HepG2 (cell line): Measurements from ENCODE around the gene DDX20. TPM values are rescaled to one million over a fixed set of nuclear protein-coding genes. Genes with fewer than 3 reads are reported as not detected.

Source experiments
- ATAC-seq: fragments of 200-7000 bp; cut with Tn5 transposase; 3 replicates; pipeline ENCODE4 v1.9.1; 2020; ENCODE audit warnings: mild to moderate bottlenecking, moderate library complexity
- BruUV-seq: library from RNA; stranded (reverse); fragments of 400-500 nt; replicated peaks from 2 replicates; lab custom pipeline; 2021; lab: Mats Ljungman, UMichigan
- CTCF ChIA-PET: fragments of 300-600 bp; formaldehyde crosslinking; extraction: SDS; loops from one replicate; lab custom pipeline; 2021; ENCODE audit warnings: low total read pairs, inconsistent platforms, low intra/inter-chr PET ratio; lab: Yijun Ruan, JAX
- POLR2A ChIA-PET: fragments of 350-600 bp; sonication (Branson Sonifier 250); formaldehyde crosslinking; loops from one replicate; lab custom pipeline; 2020; ENCODE audit warnings: antibody characterized with exemption, inconsistent platforms; lab: Yijun Ruan, JAX
- DNase-seq: peaks from one replicate; pipeline ENCODE4 v3.0.0-alpha.2; 2015; ENCODE audit warnings: low spot score
- FAIRE-seq: peaks from 3 replicates; lab custom pipeline; 2011; peaks lifted over from hg19 to GRCh38; lab: Jason Lieb, UNC
- H2AFZ ChIP-seq: one replicate; pipeline ENCODE4 v1.6.1; 2011; ENCODE audit warnings: low read length, inconsistent platforms
- H3K27ac ChIP-seq: fragments of 300-600 bp; 3 replicates; pipeline ENCODE4 v1.8.0; 2011; ENCODE audit warnings: mixed run types, mild to moderate bottlenecking, mixed read lengths, low read length, inconsistent platforms; ENCODE audit not compliant: insufficient read depth; ENCODE audit errors: extremely low read length
- H3K27me3 ChIP-seq, 2 experiments: fragments of 200-600 bp in 1 of 2; 2 replicates in 1 of 2; 3 replicates in 1 of 2; pipeline versions ENCODE4 v1.6.0 to v1.8.0; 2011; ENCODE audit warnings: low read length in 2 of 2, mild to moderate bottlenecking in 2 of 2, moderate library complexity in 2 of 2, inconsistent platforms in 1 of 2; ENCODE audit not compliant: insufficient read depth in 2 of 2, control insufficient read depth in 1 of 2
- H3K36me3 ChIP-seq, 2 experiments: fragments of 200-600 bp in 1 of 2; replicated peaks in 1 of 2; 2 replicates in 1 of 2; 3 replicates in 1 of 2; pipeline versions ENCODE4 v1.5.1 to v1.8.0; 2011; ENCODE audit warnings: low read length in 2 of 2, inconsistent platforms in 1 of 2; ENCODE audit not compliant: insufficient read depth in 2 of 2, control insufficient read depth in 1 of 2
- H3K4me1 ChIP-seq: 2 replicates; pipeline ENCODE4 v1.5.1; 2012; ENCODE audit warnings: low read length, inconsistent platforms; ENCODE audit not compliant: insufficient read depth
- H3K4me2 ChIP-seq: 2 replicates; pipeline ENCODE4 v1.6.0; 2011; ENCODE audit warnings: low read depth, low read length, inconsistent platforms
- H3K4me3 ChIP-seq, 3 experiments: fragments of 200-600 bp in 1 of 3; sonication (generic), shearing (Covaris generic) in 1 of 3; replicated peaks in 1 of 3; 2 replicates each; pipeline ENCODE4 v1.5.1; 2011 to 2016; ENCODE audit warnings: low read length in 3 of 3, inconsistent platforms in 2 of 3, low read depth in 2 of 3, mild to moderate bottlenecking in 2 of 3, control low read depth in 1 of 3, mixed read lengths in 1 of 3; ENCODE audit not compliant: insufficient read depth in 1 of 3
- H3K79me2 ChIP-seq: one replicate; pipeline ENCODE4 v1.6.1; 2011; ENCODE audit warnings: low read length, inconsistent platforms; ENCODE audit not compliant: insufficient read depth
- H3K9ac ChIP-seq: 2 replicates; pipeline ENCODE4 v1.6.0; 2011; ENCODE audit warnings: mild to moderate bottlenecking, low read depth, low read length, inconsistent platforms; ENCODE audit not compliant: insufficient read depth
- H3K9me3 ChIP-seq: 2 replicates; pipeline ENCODE4 v1.5.1; 2012; ENCODE audit warnings: mild to moderate bottlenecking, low read length
- H4K20me1 ChIP-seq: 2 replicates; pipeline ENCODE4 v1.6.0; 2011; ENCODE audit warnings: inconsistent platforms, mild to moderate bottlenecking, low read length, moderate library complexity; ENCODE audit not compliant: insufficient read depth
- CBX2 ChIP-seq, 2 experiments: fragments of 200-600 bp in 1 of 2; sonication (generic); formaldehyde crosslinking in 1 of 2; IDR thresholded peaks; 2 replicates each; pipeline versions ENCODE4 v1.7.0 to v1.8.1; 2018 to 2022; ENCODE audit warnings: low read depth in 2 of 2, low read length in 1 of 2, mild to moderate bottlenecking in 1 of 2, missing genetic modification reagents in 1 of 2
- HNRNPLL ChIP-seq: fragments of 200-400 bp; formaldehyde crosslinking; IDR thresholded peaks from 2 replicates; pipeline ENCODE4 v1.6.1; 2017; ENCODE audit warnings: mild to moderate bottlenecking, low read depth, low read length; ENCODE audit not compliant: poor library complexity, severe bottlenecking
- PREB ChIP-seq: sonication (generic); formaldehyde crosslinking; IDR thresholded peaks from 2 replicates; pipeline ENCODE4 v1.4.0; 2020; ENCODE audit warnings: missing genetic modification reagents
- ZNF550 ChIP-seq: sonication (generic); formaldehyde crosslinking; IDR thresholded peaks from 2 replicates; pipeline ENCODE4 v1.4.0; 2020; ENCODE audit warnings: mild to moderate bottlenecking, missing genetic modification reagents, borderline replicate concordance
- ZNF619 ChIP-seq: sonication (generic); formaldehyde crosslinking; IDR thresholded peaks from 2 replicates; pipeline ENCODE4 v1.4.0; 2020; ENCODE audit warnings: mild to moderate bottlenecking, missing genetic modification reagents
- ZZZ3 ChIP-seq: sonication (generic); formaldehyde crosslinking; IDR thresholded peaks from 2 replicates; pipeline ENCODE4 v1.4.0; 2020; ENCODE audit warnings: missing genetic modification reagents, mild to moderate bottlenecking, borderline replicate concordance
- WGBS: methylation state at CpG from one replicate; pipeline ENCODE4 v1.1.6; 2017; ENCODE audit warnings: low lambda C conversion rate; 5-methylcytosine and 5-hydroxymethylcytosine counted together
- in situ Hi-C: cut with HindIII; loops from 2 replicates; pipeline ENCODE4 v1.10.0; 2017; ENCODE audit warnings: low pct_unique_long_range_greater_than_20kb; ENCODE audit not compliant: extremely low pct_ligation_motif_present
- intact Hi-C: fragments of 100-400 bp; cut with micrococcal nuclease; formaldehyde crosslinking; loops from one replicate; pipeline ENCODE4 v1.10.0; 2022; ENCODE audit not compliant: unreplicated experiment
- polyA plus RNA-seq, 8 experiments: library from polyadenylated mRNA; depleted of rRNA in 3 of 8; stranded (reverse) in 7 of 8; unstranded in 1 of 8; fragments of >200 nt; fragmentation: Illumina TruSeq in 4 of 8; extraction: Trizol in 4 of 8; gene quantifications; 2 replicates each; pipeline versions ENCODE4 v1.2.1 to v1.2.3, GENCODE V29; 2011 to 2016; ENCODE audit warnings: low read depth in 4 of 8, missing spikeins in 1 of 8, mixed read lengths in 1 of 8; ENCODE audit not compliant: insufficient read depth in 1 of 8
- total RNA-seq, 5 experiments: library from RNA; depleted of rRNA; stranded (reverse); fragments of >200 nt; fragmentation: Illumina TruSeq; extraction: Trizol; gene quantifications; 2 replicates each; pipeline ENCODE4 v1.2.3, GENCODE V29; 2016; ENCODE audit warnings: low read depth in 1 of 5
- TF ChIP-seq, protein P1 (sequence below): IDR thresholded peaks from 2 replicates; pipeline ENCODE4 v1.6.1; 2016; ENCODE audit warnings: low read depth, control low read depth
- TF ChIP-seq, protein P2 (sequence below): IDR thresholded peaks from 2 replicates; pipeline ENCODE4 v1.6.1; 2012; ENCODE audit warnings: low read depth, low read length, improper control_type of control experiment

Gene DDX20
- total and polyA plus RNA-seq, 2 of the 13 experiments (the other 11 are each of a cell fraction or from before 2014, with no cell fraction given), result 4.0 to 14.3 TPM

- peaks cover 4 to 35% of the 10 kb centered on the region in 2 experiments for H3K27me3 ChIP-seq
- BruUV-seq, result no TSS peak
- no peak for FAIRE-seq
- H3K27ac ChIP-seq, result no peak overlapping the region
- no peaks in the 10 kb centered on the region for H3K79me2 ChIP-seq
- ChIA-PET CTCF (no interaction called here), POLR2A (no interaction called here)
- H3K4me3 ChIP-seq, result no peak overlapping the region
- no peak overlapping the region for H3K4me2 ChIP-seq
- H3K4me1 ChIP-seq, result no peaks in the 10 kb centered on the region
- DNase-seq, result no peak
- TF ChIP-seq CBX2 (IDR thresholded peaks at IDR 0.05; ENCODE audit: low read depth, low read length) (no peak), CBX2 (CRISPR knock-in tag; IDR thresholded peaks at IDR 0.05; ENCODE audit: low read depth) (no peak), ZNF550 (no peak), ZZZ3 (CRISPR knock-in tag) (no peak), HNRNPLL (no peak)
- in situ Hi-C loops, result no loop called here
- H3K9me3 ChIP-seq, result no peaks in the 10 kb centered on the region
- no peak overlapping the region for H2AFZ ChIP-seq
- no peaks in the 10 kb centered on the region for H4K20me1 ChIP-seq
- intact Hi-C loops, result no loop called here
- no peak for ATAC-seq
- no peaks in the 10 kb centered on the region for H3K36me3 ChIP-seq
- WGBS, result 4% methylated on average over 5 of the region's 5 CpGs
- H3K9ac ChIP-seq, result no peak overlapping the region
Measured at GRCh38 chr1:111803951-111804350, 48.2 kb downstream of the DDX20 start.

- intact Hi-C loops, result no loop called here
- Histone ChIP-seq H3K27ac (no peak overlapping the region), H3K4me3 (no peak overlapping the region), H2AFZ (no peak overlapping the region), H4K20me1 (no peaks in the 10 kb centered on the region), H3K27me3 (peaks cover 4 to 35% of the 10 kb centered on the region in 2 experiments), H3K9ac (no peak overlapping the region), H3K4me2 (no peak overlapping the region), H3K36me3 (no peaks in the 10 kb centered on the region), H3K4me1 (no peaks in the 10 kb centered on the region), H3K9me3 (no peaks in the 10 kb centered on the region), H3K79me2 (no peaks in the 10 kb centered on the region)
- in situ Hi-C loops, result no loop called here
- no peak for DNase-seq
- POLR2A ChIA-PET, result no interaction called here
- TF ChIP-seq, protein P1, sequence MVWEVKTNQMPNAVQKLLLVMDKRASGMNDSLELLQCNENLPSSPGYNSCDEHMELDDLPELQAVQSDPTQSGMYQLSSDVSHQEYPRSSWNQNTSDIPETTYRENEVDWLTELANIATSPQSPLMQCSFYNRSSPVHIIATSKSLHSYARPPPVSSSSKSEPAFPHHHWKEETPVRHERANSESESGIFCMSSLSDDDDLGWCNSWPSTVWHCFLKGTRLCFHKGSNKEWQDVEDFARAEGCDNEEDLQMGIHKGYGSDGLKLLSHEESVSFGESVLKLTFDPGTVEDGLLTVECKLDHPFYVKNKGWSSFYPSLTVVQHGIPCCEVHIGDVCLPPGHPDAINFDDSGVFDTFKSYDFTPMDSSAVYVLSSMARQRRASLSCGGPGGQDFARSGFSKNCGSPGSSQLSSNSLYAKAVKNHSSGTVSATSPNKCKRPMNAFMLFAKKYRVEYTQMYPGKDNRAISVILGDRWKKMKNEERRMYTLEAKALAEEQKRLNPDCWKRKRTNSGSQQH (CRISPR knock-in tag), result no peak
- TF ChIP-seq PREB (CRISPR knock-in tag) (no peak), ZNF619 (CRISPR knock-in tag) (no peak)
- TF ChIP-seq, protein P2, sequence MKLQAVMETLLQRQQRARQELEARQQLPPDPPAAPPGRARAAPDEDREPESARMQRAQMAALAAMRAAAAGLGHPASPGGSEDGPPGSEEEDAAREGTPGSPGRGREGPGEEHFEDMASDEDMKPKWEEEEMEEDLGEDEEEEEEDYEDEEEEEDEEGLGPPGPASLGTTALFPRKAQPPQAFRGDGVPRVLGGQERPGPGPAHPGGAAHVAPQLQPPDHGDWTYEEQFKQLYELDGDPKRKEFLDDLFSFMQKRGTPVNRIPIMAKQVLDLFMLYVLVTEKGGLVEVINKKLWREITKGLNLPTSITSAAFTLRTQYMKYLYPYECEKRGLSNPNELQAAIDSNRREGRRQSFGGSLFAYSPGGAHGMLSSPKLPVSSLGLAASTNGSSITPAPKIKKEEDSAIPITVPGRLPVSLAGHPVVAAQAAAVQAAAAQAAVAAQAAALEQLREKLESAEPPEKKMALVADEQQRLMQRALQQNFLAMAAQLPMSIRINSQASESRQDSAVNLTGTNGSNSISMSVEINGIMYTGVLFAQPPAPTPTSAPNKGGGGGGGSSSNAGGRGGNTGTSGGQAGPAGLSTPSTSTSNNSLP, result no peak
- BruUV-seq, result no TSS peak
- ATAC-seq, result no peak
- WGBS, result 55% methylated on average over 7 of the region's 11 CpGs
- FAIRE-seq, result no peak
- CTCF ChIA-PET, result no interaction called here
Measured at GRCh38 chr1:111804776-111805175, 49.1 kb downstream of the DDX20 start.
